Brain microvascular endothelial cell (primary cell): ENCODE data around the gene COL27A1.

Experiments used
- DNase-seq: peaks from one replicate; pipeline ENCODE4 v3.0.0-alpha.2; 2020
- H3K27ac ChIP-seq: fragments of 250-450 bp; sonication (Bioruptor Pico); 2 replicates; pipeline ENCODE4 v1.5.1; 2020; ENCODE audit warnings: mild to moderate bottlenecking, moderate library complexity
- H3K27me3 ChIP-seq: fragments of 250-450 bp; sonication (Bioruptor Pico); replicated peaks from 2 replicates; pipeline ENCODE4 v1.5.1; 2020; ENCODE audit warnings: mild to moderate bottlenecking
- H3K36me3 ChIP-seq: fragments of 250-450 bp; sonication (Bioruptor Pico); replicated peaks from 2 replicates; pipeline ENCODE4 v1.5.1; 2020; ENCODE audit warnings: mild to moderate bottlenecking
- H3K4me3 ChIP-seq: 2 replicates; pipeline ENCODE4 v1.5.1; 2011; ENCODE audit warnings: low read depth, mild to moderate bottlenecking, control low read depth, low read length, moderate library complexity
- in situ Hi-C: cut with HindIII; loops from 2 replicates; pipeline ENCODE4 v1.10.0; 2017; ENCODE audit warnings: low sequenced_read_pairs, low pct_ligation_motif_present
- TF ChIP-seq, protein P1 (sequence below): IDR thresholded peaks from 2 replicates; pipeline ENCODE4 v1.5.1; 2011; ENCODE audit warnings: low read depth, mild to moderate bottlenecking, moderate library complexity, low read length, control low read depth, inconsistent platforms; ENCODE audit errors: missing control alignments

Gene COL27A1

DNA sequence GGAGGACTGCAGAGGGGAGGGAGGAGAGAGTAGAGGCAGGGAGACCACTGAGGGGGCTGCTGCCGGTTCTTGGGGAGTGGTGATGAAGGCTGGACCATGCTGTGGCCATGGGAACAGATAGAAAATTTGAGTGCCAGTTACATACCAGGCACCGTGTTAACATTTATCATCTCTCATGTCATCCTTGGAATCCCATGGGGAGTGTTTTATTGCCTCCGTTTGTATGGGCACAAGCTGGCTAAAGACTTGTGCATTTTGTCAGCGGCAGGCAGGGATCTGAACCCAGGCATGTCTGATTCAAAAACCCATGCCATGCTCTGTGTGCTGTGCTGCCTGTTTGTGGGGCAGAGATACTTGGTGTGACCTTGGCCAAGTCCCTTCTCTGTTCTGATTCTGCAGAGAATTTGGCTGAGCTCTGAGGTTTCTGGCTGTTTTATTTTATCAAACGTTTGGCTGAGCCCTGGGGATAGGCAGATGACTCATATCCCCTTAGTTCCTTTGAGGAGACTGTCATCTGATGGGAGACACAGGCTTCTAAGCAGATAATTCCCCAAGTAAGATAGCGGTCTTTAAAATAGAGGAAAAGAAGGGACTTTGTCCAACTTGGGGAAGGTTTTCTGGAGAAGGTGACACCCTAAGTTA is 22.2 kb downstream of the COL27A1 start:
- in situ Hi-C loops: no loop called here
- Histone ChIP-seq H3K4me3 (no peak overlapping the region), H3K27me3 (no peaks in the 10 kb centered on the region), H3K27ac (no peak overlapping the region), H3K36me3 (no peaks in the 10 kb centered on the region)
- TF ChIP-seq, protein P1, sequence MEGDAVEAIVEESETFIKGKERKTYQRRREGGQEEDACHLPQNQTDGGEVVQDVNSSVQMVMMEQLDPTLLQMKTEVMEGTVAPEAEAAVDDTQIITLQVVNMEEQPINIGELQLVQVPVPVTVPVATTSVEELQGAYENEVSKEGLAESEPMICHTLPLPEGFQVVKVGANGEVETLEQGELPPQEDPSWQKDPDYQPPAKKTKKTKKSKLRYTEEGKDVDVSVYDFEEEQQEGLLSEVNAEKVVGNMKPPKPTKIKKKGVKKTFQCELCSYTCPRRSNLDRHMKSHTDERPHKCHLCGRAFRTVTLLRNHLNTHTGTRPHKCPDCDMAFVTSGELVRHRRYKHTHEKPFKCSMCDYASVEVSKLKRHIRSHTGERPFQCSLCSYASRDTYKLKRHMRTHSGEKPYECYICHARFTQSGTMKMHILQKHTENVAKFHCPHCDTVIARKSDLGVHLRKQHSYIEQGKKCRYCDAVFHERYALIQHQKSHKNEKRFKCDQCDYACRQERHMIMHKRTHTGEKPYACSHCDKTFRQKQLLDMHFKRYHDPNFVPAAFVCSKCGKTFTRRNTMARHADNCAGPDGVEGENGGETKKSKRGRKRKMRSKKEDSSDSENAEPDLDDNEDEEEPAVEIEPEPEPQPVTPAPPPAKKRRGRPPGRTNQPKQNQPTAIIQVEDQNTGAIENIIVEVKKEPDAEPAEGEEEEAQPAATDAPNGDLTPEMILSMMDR: no peak
- DNase-seq: peak; percentile 59

DNA sequence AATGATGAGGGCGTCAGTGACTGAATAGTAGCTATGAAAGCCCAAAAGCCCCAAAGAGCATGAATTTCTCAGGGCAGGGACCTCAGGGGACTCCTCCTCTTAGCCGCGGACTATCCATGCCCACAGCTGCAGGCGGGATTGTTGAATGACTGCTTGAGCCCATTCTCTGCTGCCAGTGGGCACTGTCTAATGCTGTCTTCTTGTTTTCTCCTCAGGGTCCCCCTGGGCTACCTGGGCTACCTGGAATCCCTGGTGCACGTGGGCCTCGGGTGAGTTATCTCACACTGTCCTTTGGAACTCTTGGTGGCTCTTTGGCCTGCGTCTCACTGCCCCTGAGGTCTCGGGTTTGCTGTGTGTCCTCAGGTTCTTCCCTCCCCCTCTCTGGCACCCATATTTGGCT is 22.7 kb downstream of the COL27A1 start:
- H3K27me3 ChIP-seq: no peaks in the 10 kb centered on the region
- H3K27ac ChIP-seq: no peak overlapping the region
- H3K36me3 ChIP-seq: no peaks in the 10 kb centered on the region
- in situ Hi-C loops: no loop called here
- no peak overlapping the region for H3K4me3 ChIP-seq
- TF ChIP-seq, protein P1: no peak
- no peak for DNase-seq

DNA sequence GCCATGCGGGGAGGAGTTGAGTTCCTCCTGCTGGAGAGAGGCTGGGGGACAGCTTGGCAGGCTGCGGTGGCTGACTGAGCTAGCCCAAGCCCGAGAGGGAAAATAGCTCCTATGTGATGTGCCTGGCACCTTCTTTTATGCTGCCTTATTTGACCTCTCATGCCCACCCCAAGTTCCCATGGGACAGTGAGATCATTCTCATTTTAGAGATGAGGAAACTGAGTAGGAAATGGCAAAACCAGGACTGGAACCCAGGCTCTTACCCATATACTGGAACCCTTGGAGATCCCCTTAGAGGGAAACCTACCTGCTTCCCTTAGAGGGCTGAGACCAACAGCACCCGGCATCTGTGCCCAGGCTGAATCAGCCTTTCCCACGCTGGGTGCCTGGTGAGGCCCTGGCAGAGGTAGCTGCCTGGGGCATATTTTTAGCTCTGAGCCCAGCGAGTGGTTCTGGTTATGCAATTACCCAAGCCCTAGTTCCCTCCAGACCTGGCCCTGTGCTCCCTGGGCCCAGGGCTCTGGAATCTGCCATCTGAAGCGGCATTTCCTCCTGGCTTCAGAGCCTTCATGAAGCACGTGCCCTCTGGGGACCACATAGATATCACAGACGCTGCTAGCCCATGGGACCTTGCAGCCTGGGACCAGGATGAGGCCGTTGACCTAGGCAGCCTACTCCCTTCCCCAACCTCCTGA is 23.6 kb downstream of the COL27A1 start:
- no peak overlapping the region for H3K4me3 ChIP-seq
- TF ChIP-seq, protein P1: no peak
- no peak for DNase-seq
- H3K36me3 ChIP-seq: no peaks in the 10 kb centered on the region
- in situ Hi-C loops: no loop called here
- H3K27ac ChIP-seq: no peak overlapping the region
- no peaks in the 10 kb centered on the region for H3K27me3 ChIP-seq

DNA sequence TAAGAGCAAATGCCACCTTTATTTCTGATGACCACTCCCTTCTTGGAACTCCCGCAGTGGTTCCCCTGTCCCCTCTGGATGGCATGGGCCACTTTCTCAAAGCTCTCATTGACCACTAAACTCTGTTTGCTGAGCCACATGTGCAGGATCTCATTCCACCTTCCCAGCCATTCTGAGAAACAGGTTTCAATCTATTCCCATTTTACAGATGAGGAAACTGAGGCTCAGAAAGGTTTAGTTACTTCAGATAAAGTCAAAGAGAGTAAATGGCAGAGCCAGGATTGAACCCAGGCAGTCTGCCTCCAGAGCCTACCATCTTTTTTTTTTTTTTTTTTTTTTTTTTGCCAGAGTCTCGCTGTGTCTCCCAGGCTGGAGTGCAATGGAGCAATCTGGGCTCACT is 24.2 kb downstream of the COL27A1 start:
- no peak for DNase-seq
- no peaks in the 10 kb centered on the region for H3K27me3 ChIP-seq
- H3K27ac ChIP-seq: no peak overlapping the region
- no peaks in the 10 kb centered on the region for H3K36me3 ChIP-seq
- in situ Hi-C loops: no loop called here
- no peak overlapping the region for H3K4me3 ChIP-seq
- TF ChIP-seq, protein P1: no peak

DNA sequence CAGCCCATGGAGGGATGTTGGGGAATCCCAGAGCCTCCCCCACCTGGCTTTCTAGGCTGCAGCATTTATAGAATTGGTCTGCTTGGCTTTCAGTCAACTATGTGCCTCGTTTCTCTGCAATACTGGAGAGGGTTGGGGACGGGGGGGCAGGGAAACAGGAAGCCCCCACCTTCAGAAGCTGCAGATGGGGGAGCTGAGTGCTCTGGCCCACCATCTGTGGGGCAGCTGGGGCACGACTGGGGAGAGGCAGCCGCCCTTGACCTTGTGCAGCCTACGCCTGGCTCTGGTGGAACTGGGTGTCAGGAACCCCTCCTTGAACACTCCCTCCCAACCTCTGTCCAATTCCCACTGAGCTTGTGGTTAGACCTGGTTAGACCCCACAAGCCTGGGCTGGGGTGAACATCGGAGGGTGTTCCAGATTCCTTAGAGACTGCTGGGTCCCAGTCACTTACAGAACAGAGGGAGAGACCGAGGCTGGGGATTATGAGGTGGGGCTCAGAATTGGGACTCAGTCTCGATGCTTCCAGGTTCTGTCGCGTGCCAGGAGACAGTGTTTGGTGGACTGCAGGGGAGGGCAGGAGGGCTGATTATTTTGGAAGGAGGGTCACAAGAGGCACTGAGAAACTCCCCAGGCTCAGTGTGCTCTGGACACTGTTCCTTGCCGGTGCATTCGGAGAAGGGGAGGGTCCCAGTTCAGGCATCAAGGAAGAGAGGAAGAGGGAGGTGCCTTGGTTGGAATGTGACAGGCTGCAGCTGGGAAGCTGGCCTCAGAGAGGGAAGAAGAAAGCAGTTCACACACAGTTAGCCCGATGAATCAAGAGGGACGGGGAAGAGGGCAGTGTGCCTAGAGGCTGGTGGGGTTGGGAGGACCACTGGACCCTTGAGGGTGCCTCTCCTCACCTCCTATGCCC is 25.6 kb downstream of the COL27A1 start:
- no peak overlapping the region for H3K4me3 ChIP-seq
- no peaks in the 10 kb centered on the region for H3K36me3 ChIP-seq
- no peak for DNase-seq
- TF ChIP-seq, protein P1: no peak
- no peak overlapping the region for H3K27ac ChIP-seq
- no peaks in the 10 kb centered on the region for H3K27me3 ChIP-seq
- in situ Hi-C loops: no loop called here
